GM12878 (cell line): Measurements from ENCODE around the gene ZNF385A. TPM values are rescaled to one million over a fixed set of nuclear protein-coding genes. Genes with fewer than 3 reads are reported as not detected.

ENCODE experiments used
- ATAC-seq: fragments of 200-7000 bp; cut with Tn5 transposase; 3 replicates; pipeline ENCODE4 v1.9.1; 2020; ENCODE audit warnings: mild to moderate bottlenecking, moderate library complexity
- BruUV-seq: library from RNA; stranded (reverse); fragments of 400-500 nt; replicated peaks from 2 replicates; lab custom pipeline; 2021; lab: Mats Ljungman, UMichigan
- CTCF ChIA-PET: fragments of 300-600 bp; sonication (Branson Sonifier 250); formaldehyde crosslinking; extraction: SDS; loops from one replicate; lab custom pipeline; 2021; ENCODE audit warnings: inconsistent platforms; lab: Yijun Ruan, JAX
- POLR2A ChIA-PET: fragments of 350-600 bp; formaldehyde crosslinking; extraction: SDS; loops from one replicate; lab custom pipeline; 2021; ENCODE audit warnings: inconsistent platforms; lab: Charles Lee
- RAD21 ChIA-PET: fragments of 300-600 bp; sonication (Branson Sonifier 250); formaldehyde crosslinking; loops from one replicate; lab custom pipeline; 2023; ENCODE audit warnings: antibody characterized with exemption; ENCODE audit not compliant: unreplicated experiment; lab: Charles Lee
- SMC1A ChIA-PET: fragments of 300-600 bp; sonication (Branson Sonifier 250); formaldehyde crosslinking; loops from one replicate; lab custom pipeline; 2023; ENCODE audit not compliant: unreplicated experiment, uncharacterized antibody; lab: Charles Lee
- DNase-seq: peaks from one replicate; pipeline ENCODE4 v3.0.0-alpha.2; 2011; ENCODE audit warnings: low read depth, low spot score
- FAIRE-seq: peaks from 3 replicates; lab custom pipeline; 2011; peaks lifted over from hg19 to GRCh38; lab: Jason Lieb, UNC
- H2AFZ ChIP-seq: 2 replicates; pipeline ENCODE4 v1.6.0; 2011; ENCODE audit warnings: low read depth, low read length, control low read depth; ENCODE audit not compliant: control insufficient read depth
- H3K27ac ChIP-seq: 2 replicates; pipeline ENCODE4 v1.5.1; 2011; ENCODE audit warnings: control low read depth; ENCODE audit not compliant: control insufficient read depth, insufficient read depth
- H3K27me3 ChIP-seq, 2 experiments: replicated peaks in 1 of 2; 2 replicates each; pipeline versions ENCODE4 v1.6.0 to v1.6.1; 2011; ENCODE audit warnings: low read length in 1 of 2; ENCODE audit not compliant: control insufficient read depth in 2 of 2, insufficient read depth in 2 of 2
- H3K36me3 ChIP-seq, 2 experiments: 2 replicates each; pipeline ENCODE4 v1.5.1; 2011; ENCODE audit warnings: low read length in 1 of 2; ENCODE audit not compliant: control insufficient read depth in 2 of 2, insufficient read depth in 2 of 2
- H3K4me1 ChIP-seq: 2 replicates; pipeline ENCODE4 v1.6.1; 2011; ENCODE audit warnings: mild to moderate bottlenecking, low read length, moderate library complexity, mixed read lengths; ENCODE audit not compliant: control insufficient read depth, insufficient read depth
- H3K4me2 ChIP-seq: 2 replicates; pipeline ENCODE4 v1.6.0; 2011; ENCODE audit warnings: control low read depth; ENCODE audit not compliant: control insufficient read depth, insufficient read depth
- H3K4me3 ChIP-seq: fragments of 200-600 bp; sonication (generic); 2 replicates; pipeline ENCODE4 v1.5.1; 2016
- H3K79me2 ChIP-seq: 2 replicates; pipeline ENCODE4 v1.6.0; 2011; ENCODE audit warnings: low read length; ENCODE audit not compliant: control insufficient read depth, insufficient read depth
- H3K9ac ChIP-seq: 2 replicates; pipeline ENCODE4 v1.8.0; 2011; ENCODE audit warnings: low read length, control low read depth, mixed read lengths; ENCODE audit not compliant: control insufficient read depth, insufficient read depth
- H3K9me3 ChIP-seq: replicated peaks from 3 replicates; pipeline ENCODE4 v1.5.1; 2011; ENCODE audit warnings: mild to moderate bottlenecking, low read length; ENCODE audit not compliant: control insufficient read depth, insufficient read depth
- H4K20me1 ChIP-seq: 2 replicates; pipeline ENCODE4 v1.6.0; 2011; ENCODE audit not compliant: control insufficient read depth, insufficient read depth
- BCLAF1 ChIP-seq: fragments of 450-650 bp; IDR thresholded peaks from 2 replicates; pipeline ENCODE4 v1.6.1; 2017; ENCODE audit warnings: antibody characterized with exemption, mild to moderate bottlenecking, moderate library complexity
- CBX5 ChIP-seq: sonication (generic); IDR thresholded peaks from 2 replicates; pipeline ENCODE4 v1.6.1; 2016; ENCODE audit warnings: low read depth, moderate library complexity, mild to moderate bottlenecking, inconsistent platforms
- CEBPB ChIP-seq, 2 experiments: fragments of 150-350 bp in 1 of 2; IDR thresholded peaks; 2 replicates each; pipeline ENCODE4 v1.6.1; 2012 to 2014; ENCODE audit warnings: low read depth in 2 of 2, low read length in 2 of 2, borderline replicate concordance in 1 of 2, inconsistent platforms in 1 of 2
- ETV6 ChIP-seq, 2 experiments: fragments of 450-650 bp in 1 of 2; IDR thresholded peaks in 1 of 2; conservative IDR thresholded peaks in 1 of 2; 2 replicates each; pipeline ENCODE4 v1.6.1; 2014; ENCODE audit warnings: antibody characterized with exemption in 1 of 2, borderline replicate concordance in 1 of 2, low read depth in 1 of 2, mild to moderate bottlenecking in 1 of 2, moderate library complexity in 1 of 2
- GABPA ChIP-seq: IDR thresholded peaks from 2 replicates; pipeline ENCODE4 v1.6.1; 2014; ENCODE audit warnings: antibody characterized with exemption, low read depth, mild to moderate bottlenecking, inconsistent platforms
- POU2F2 ChIP-seq: IDR thresholded peaks from 3 replicates; pipeline ENCODE4 v1.6.1; 2011; ENCODE audit warnings: low read depth, mild to moderate bottlenecking, low read length, borderline replicate concordance
- PRDM15 ChIP-seq: fragments of 450-650 bp; formaldehyde crosslinking; IDR thresholded peaks from 2 replicates; pipeline ENCODE4 v1.4.0; 2020; ENCODE audit warnings: mild to moderate bottlenecking, moderate library complexity
- SIX5 ChIP-seq: IDR thresholded peaks from 2 replicates; pipeline ENCODE4 v1.6.1; 2011; ENCODE audit warnings: mild to moderate bottlenecking, low read depth, low read length, moderate library complexity; ENCODE audit not compliant: severe bottlenecking
- SMC3 ChIP-seq: IDR thresholded peaks from 2 replicates; pipeline ENCODE4 v1.6.1; 2011; ENCODE audit warnings: low read length, improper control_type of control experiment, borderline replicate concordance
- ZBTB4 ChIP-seq: fragments of 450-650 bp; formaldehyde crosslinking; IDR thresholded peaks from 2 replicates; pipeline ENCODE4 v1.4.0; 2022; ENCODE audit warnings: mild to moderate bottlenecking, moderate library complexity
- WGBS: methylation state at CpG from one replicate; pipeline ENCODE4 v1.1.6; 2016; ENCODE audit warnings: low lambda C conversion rate; ENCODE audit not compliant: insufficient replicate concordance, insufficient coverage; ENCODE audit errors: missing lambda C conversion rate; 5-methylcytosine and 5-hydroxymethylcytosine counted together
- in situ Hi-C: fragments of 300-500 bp; cut with MboI; formaldehyde crosslinking; loops from 9 replicates; pipeline ENCODE4 v1.14.3; 2018; ENCODE audit warnings: mixed read lengths
- intact Hi-C: fragments of 100-400 bp; cut with micrococcal nuclease; formaldehyde crosslinking; loops from one replicate; pipeline ENCODE4 v1.14.2; 2022; ENCODE audit not compliant: unreplicated experiment
- polyA plus RNA-seq, 11 experiments: library from polyadenylated mRNA; depleted of rRNA in 4 of 11; unstranded in 6 of 11; stranded (reverse) in 5 of 11; fragments of >200 nt; fragmentation: Nextera tagmentation in 4 of 11; fragmentation: Illumina TruSeq in 1 of 11; extraction: Ambion mirVana in 4 of 11; extraction: Trizol in 1 of 11; gene quantifications; 1 replicate in 1 of 11; 2 replicates in 10 of 11; pipeline versions ENCODE4 v1.2.1 to v1.2.3, GENCODE V29; 2011 to 2016; ENCODE audit warnings: inconsistent platforms in 2 of 11, missing spikeins in 2 of 11, low read depth in 1 of 11
- total RNA-seq, 4 experiments: library from RNA; depleted of rRNA in 3 of 4; stranded (reverse); fragments of >200 nt in 3 of 4; fragmentation: Illumina TruSeq in 1 of 4; extraction: Trizol in 1 of 4; gene quantifications; 2 replicates each; pipeline versions ENCODE4 v1.2.1 to v1.2.3, GENCODE V29; 2013 to 2021

The ZNF385A gene
- total and polyA plus RNA-seq, 10 of the 15 experiments (the other 5 are each of a cell fraction or from before 2014, with no cell fraction given): 0.26 to 26.1 (median 4.9) TPM

DNA sequence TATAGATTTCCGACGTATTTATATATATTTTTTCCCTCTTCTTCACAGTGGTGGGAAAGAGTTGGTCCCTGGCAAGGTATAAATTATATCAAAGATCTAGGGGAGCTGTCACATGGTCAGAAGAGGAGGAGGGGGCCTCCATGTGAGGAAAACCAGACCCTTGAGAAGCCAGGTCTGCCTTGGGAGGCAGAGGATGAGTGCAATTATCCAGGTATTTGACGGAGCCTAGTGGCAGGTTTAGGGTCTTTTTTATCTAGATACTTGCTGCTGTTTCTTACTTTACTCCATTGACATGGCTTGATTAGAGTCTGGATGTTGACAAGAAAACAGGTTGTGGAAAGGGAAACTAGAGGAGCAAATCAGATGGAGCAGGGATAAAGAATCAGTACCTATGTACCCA lies 54.1 kb downstream of the ZNF385A start (continued):
- TF ChIP-seq ZBTB4: no peak
- TF ChIP-seq PRDM15 (CRISPR knock-in tag): no peak

- CTCF ChIA-PET: interaction anchor here (0.7 to 0.8 kb wide), 2 partner anchors 109 to 129 kb away, joined by 3 read pairs; no protein-coding TSS in a partner anchor
- Histone ChIP-seq H3K4me2 (no peak overlapping the region), H4K20me1 (no peaks in the 10 kb centered on the region), H3K4me3 (no peak overlapping the region), H2AFZ (no peak overlapping the region), H3K27me3 (no peaks in the 10 kb centered on the region), H3K36me3 (peaks cover 0 to 5% of the 10 kb centered on the region in 2 experiments; a peak in 1 of 4 replicates), H3K4me1 (no peaks in the 10 kb centered on the region), H3K9me3 (no peaks in the 10 kb centered on the region)
- intact Hi-C loops (no loop called here), in situ Hi-C loops (no loop called here)
- SMC1A ChIA-PET: interaction anchor here (0.8 kb wide), 1 partner anchor 31 kb away, joined by 3 read pairs; no protein-coding TSS in a partner anchor
- RAD21 ChIA-PET: interaction anchor here (0.8 kb wide), 1 partner anchor 29 kb away, joined by 4 read pairs; no protein-coding TSS in a partner anchor
- POLR2A ChIA-PET: interaction anchor here (0.9 kb wide), 1 partner anchor 12 kb away, joined by 3 read pairs; no protein-coding TSS in a partner anchor
- no peak for FAIRE-seq
- no peak for TF ChIP-seq ETV6 (conservative IDR thresholded peaks at IDR 0.05 in 1 of 2, IDR thresholded peaks at IDR 0.05 in 1 of 2; ENCODE audit: borderline replicate concordance in 1 of 2, low read depth in 1 of 2)
- no peak for TF ChIP-seq GABPA
- no peak for TF ChIP-seq CBX5
- no peak for TF ChIP-seq CEBPB (IDR thresholded peaks at IDR 0.05; ENCODE audit: borderline replicate concordance in 1 of 2, low read depth in 2 of 2, low read length in 2 of 2)
- no peak for TF ChIP-seq SIX5
- no peak for TF ChIP-seq SMC3
- TF ChIP-seq BCLAF1: no peak
- no peak for TF ChIP-seq POU2F2
- TF ChIP-seq, all 136 proteins: peak for 0
- Histone ChIP-seq H3K9ac (no peak overlapping the region), H3K27ac (no peak overlapping the region), H3K79me2 (peaks cover 24% of the 10 kb centered on the region)
- 95% methylated on average over 5 of the region's 5 CpGs for WGBS
- DNase-seq (no peak), ATAC-seq (no peak)
- BruUV-seq: no TSS peak
Observed at GRCh38 chr12:54329759-54330158, 54.8 kb downstream of the ZNF385A start.
